ENCODE measurements around the gene ASB10. TPM values are rescaled to one million over a fixed set of nuclear protein-coding genes. Genes with fewer than 3 reads are reported as not detected.

ASB10 gene
- total and polyA plus RNA-seq, 2 of the 13 experiments (the other 11 are each of a cell fraction or from before 2014, with no cell fraction given) = not detected

- Histone ChIP-seq H2AFZ (ENCODE audit: low read length) (no peak overlapping the region), H4K20me1 (ENCODE audit: insufficient read depth, low read length) (no peaks in the 10 kb centered on the region), H3K4me3 (replicated peaks in 1 of 3; ENCODE audit: insufficient read depth in 1 of 3, low read depth in 2 of 3, low read length in 3 of 3) (no peak overlapping the region), H3K9me3 (ENCODE audit: low read length) (no peaks in the 10 kb centered on the region), H3K27ac (ENCODE audit: extremely low read length, insufficient read depth, low read length) (no peak overlapping the region), H3K36me3 (replicated peaks in 1 of 2; ENCODE audit: control insufficient read depth in 1 of 2, insufficient read depth in 2 of 2, low read length in 2 of 2) (no peaks in the 10 kb centered on the region), H3K79me2 (ENCODE audit: insufficient read depth, low read length) (no peaks in the 10 kb centered on the region), H3K9ac (ENCODE audit: insufficient read depth, low read depth, low read length) (no peak overlapping the region), H3K4me2 (ENCODE audit: low read depth, low read length) (no peak overlapping the region), H3K27me3 (ENCODE audit: control insufficient read depth in 1 of 2, insufficient read depth in 2 of 2, low read length in 2 of 2) (peaks cover 2 to 45% of the 10 kb centered on the region in 2 experiments; a peak in 4 of 5 replicates), H3K4me1 (ENCODE audit: insufficient read depth, low read length) (no peaks in the 10 kb centered on the region)
- peak; percentile 53 for DNase-seq (ENCODE audit: low spot score)
- FAIRE-seq = peak; percentile 71
- ATAC-seq = peak; percentile 69
- in situ Hi-C loops (cut with HindIII; ENCODE audit: extremely low pct_ligation_motif_present, low pct_unique_long_range_greater_than_20kb) (no loop called here), intact Hi-C loops (cut with micrococcal nuclease; ENCODE audit: unreplicated experiment) (loop anchor here (10.0 kb wide), 1 partner anchor 132 kb away; no protein-coding TSS in a partner anchor)
- WGBS (ENCODE audit: low lambda C conversion rate) = 31% methylated on average over 29 of the region's 42 CpGs
- no TSS peak for BruUV-seq (replicated peaks)
- ChIA-PET POLR2A (no interaction called here), CTCF (ENCODE audit: low intra/inter-chr PET ratio, low total read pairs) (interaction anchor here (0.8 to 2.7 kb wide), 3 partner anchors 22 to 131 kb away, joined by 3 to 67 read pairs (median 8); no protein-coding TSS in a partner anchor)
- no peak for TF ChIP-seq ZHX2 (IDR thresholded peaks at IDR 0.05; ENCODE audit: low read depth)
- no peak for TF ChIP-seq ZHX2 (CRISPR knock-in tag; IDR thresholded peaks at IDR 0.05; ENCODE audit: borderline replicate concordance)
- no peak for TF ChIP-seq FOXO4 (CRISPR knock-in tag; conservative IDR thresholded peaks at IDR 0.05)
- TF ChIP-seq CREM (IDR thresholded peaks at IDR 0.05) = no peak
- no peak for TF ChIP-seq CREM (CRISPR knock-in tag; IDR thresholded peaks at IDR 0.05)
- TF ChIP-seq KLF13 (CRISPR knock-in tag; IDR thresholded peaks at IDR 0.05) = no peak
- no peak for TF ChIP-seq ZNF264 (CRISPR knock-in tag; IDR thresholded peaks at IDR 0.05)
- no peak for TF ChIP-seq TAF15 (IDR thresholded peaks at IDR 0.05; ENCODE audit: low read depth, low read length, poor library complexity, severe bottlenecking)
- no peak for TF ChIP-seq ZNF468 (CRISPR knock-in tag; IDR thresholded peaks at IDR 0.05)
- TF ChIP-seq POGK (CRISPR knock-in tag; conservative IDR thresholded peaks at IDR 0.05) = no peak; the same call in 1 of the 2 replicates
- no peak for TF ChIP-seq ZFAT (CRISPR knock-in tag; conservative IDR thresholded peaks at IDR 0.05)
- no peak for TF ChIP-seq ZNF619 (CRISPR knock-in tag; IDR thresholded peaks at IDR 0.05)
- no peak for TF ChIP-seq ZNF530 (CRISPR knock-in tag; IDR thresholded peaks at IDR 0.05; ENCODE audit: low read depth)
- peak; percentile 44; the same call in 1 of the 2 replicates for TF ChIP-seq SMAD3 (CRISPR knock-in tag; IDR thresholded peaks at IDR 0.05)
- TF ChIP-seq IRF2 (CRISPR knock-in tag; IDR thresholded peaks at IDR 0.05) = peak; percentile 77; the same call in 1 of the 2 replicates
Measured at GRCh38 chr7:151172273-151173141, 14.5 kb downstream of the ASB10 start.
